Progenitor cell of endocrine pancreas (in vitro differentiated cells): ENCODE data around the gene C1orf122. TPM values are rescaled to one million over a fixed set of nuclear protein-coding genes. Genes with fewer than 3 reads are reported as not detected.

Experiments used
- DNase-seq: peaks from one replicate; pipeline ENCODE4 v3.0.0; 2021; ENCODE audit warnings: low spot score; ENCODE audit not compliant: unreplicated experiment
- H3K27ac Mint-ChIP-seq: 2 replicates; pipeline ENCODE4 v1.8.0; 2021; ENCODE audit warnings: mild to moderate bottlenecking, moderate library complexity, mixed read lengths
- H3K27me3 Mint-ChIP-seq: 2 replicates; pipeline ENCODE4 v1.8.0; 2021; ENCODE audit warnings: mixed read lengths
- H3K36me3 Mint-ChIP-seq: 2 replicates; pipeline ENCODE4 v1.8.0; 2022; ENCODE audit warnings: mixed read lengths; ENCODE audit not compliant: insufficient read depth
- H3K4me1 Mint-ChIP-seq: 2 replicates; pipeline ENCODE4 v1.8.0; 2021; ENCODE audit warnings: low read depth, mixed read lengths
- H3K4me3 Mint-ChIP-seq: 2 replicates; pipeline ENCODE4 v1.8.0; 2021; ENCODE audit warnings: low read depth, mild to moderate bottlenecking, moderate library complexity, mixed read lengths
- H3K9me3 Mint-ChIP-seq: 2 replicates; pipeline ENCODE4 v1.8.0; 2021; ENCODE audit warnings: low read depth, mixed read lengths
- long read RNA-seq: library from polyadenylated mRNA; unstranded; transcript quantifications from one replicate; pipeline ENCODE4 v2.0.0, GENCODE V29; 2020
- total RNA-seq: library from RNA; stranded (reverse); gene quantifications from 2 replicates; pipeline ENCODE4 v1.2.1, GENCODE V29; 2021
- TF ChIP-seq, protein P1 (sequence below): fragments of 200-600 bp; sonication (generic); IDR thresholded peaks from one replicate; pipeline ENCODE4 v1.5.0; 2021; ENCODE audit warnings: antibody characterized with exemption, mild to moderate bottlenecking; ENCODE audit not compliant: unreplicated experiment

C1orf122 gene
- total RNA-seq, result 43.6 and 43.9 TPM in 2 replicates
- long read RNA-seq, partial matches to known transcripts, result 0 of 1 reads
- long read RNA-seq, other reads (novel, unspliced or antisense), result 0 of 1 reads

DNA sequence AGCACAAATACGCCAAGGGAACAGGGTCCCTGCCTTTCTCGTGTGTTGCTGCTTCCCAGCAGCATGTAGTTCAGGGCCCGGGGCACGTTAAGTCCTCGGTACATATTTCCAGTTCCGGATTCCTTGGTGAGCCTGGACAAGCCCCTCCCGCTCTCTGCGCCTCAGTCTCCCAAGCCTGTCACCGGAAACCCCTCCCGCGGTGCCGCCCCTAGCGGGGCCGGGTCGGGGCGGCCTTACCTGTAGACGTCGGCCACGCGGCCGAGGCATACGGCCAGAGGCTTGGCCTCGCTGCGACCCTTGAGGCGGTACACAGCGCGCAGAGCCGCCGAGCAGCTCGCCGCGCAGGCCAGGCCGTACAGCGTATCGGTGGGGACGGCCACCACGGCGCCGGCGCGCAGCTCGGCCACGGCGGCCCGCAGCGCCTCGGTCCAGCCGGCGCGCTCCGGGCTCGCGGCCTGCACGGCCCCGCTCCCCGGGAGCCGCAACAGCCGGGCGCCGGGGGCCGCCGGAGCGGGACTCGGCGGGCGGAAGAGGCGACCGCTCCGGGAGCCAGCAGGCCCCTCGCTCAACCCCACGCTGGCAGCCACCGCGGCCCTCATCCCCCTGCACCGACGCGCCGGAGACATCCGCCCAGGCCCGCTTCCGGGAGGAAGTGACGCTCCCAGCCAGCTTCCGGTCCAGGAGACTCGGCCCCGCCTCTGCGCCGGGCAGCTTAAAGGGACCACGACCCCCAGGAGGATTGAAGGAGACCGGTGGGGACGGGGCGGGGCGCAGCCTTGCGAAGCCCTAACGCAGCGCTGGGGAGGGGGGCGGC is at the start of gene C1orf122, which contains the start of gene YRDC:
Gene C1orf122, plus strand, starts transcription at position 236 of the 814 bp plus-strand sequence. CDS start 615 bp downstream, outside the sequence.
Gene YRDC, minus strand, starts transcription at position 654 of the 814 bp plus-strand sequence. Its CDS starts 28 bp downstream, at position 626.
- H3K4me3 Mint-ChIP-seq, result peak within 1 kb of the TSS; percentile 89
- DNase-seq, result peak; percentile 85
- H3K36me3 Mint-ChIP-seq, result peaks cover 10% of the 10 kb centered on the region
- H3K9me3 Mint-ChIP-seq, result no peaks in the 10 kb centered on the region
- H3K27ac Mint-ChIP-seq, result peak within 1 kb of the TSS; percentile 94
- peaks cover 7% of the 10 kb centered on the region for H3K4me1 Mint-ChIP-seq
- H3K27me3 Mint-ChIP-seq, result no peaks in the 10 kb centered on the region
- TF ChIP-seq, protein P1, sequence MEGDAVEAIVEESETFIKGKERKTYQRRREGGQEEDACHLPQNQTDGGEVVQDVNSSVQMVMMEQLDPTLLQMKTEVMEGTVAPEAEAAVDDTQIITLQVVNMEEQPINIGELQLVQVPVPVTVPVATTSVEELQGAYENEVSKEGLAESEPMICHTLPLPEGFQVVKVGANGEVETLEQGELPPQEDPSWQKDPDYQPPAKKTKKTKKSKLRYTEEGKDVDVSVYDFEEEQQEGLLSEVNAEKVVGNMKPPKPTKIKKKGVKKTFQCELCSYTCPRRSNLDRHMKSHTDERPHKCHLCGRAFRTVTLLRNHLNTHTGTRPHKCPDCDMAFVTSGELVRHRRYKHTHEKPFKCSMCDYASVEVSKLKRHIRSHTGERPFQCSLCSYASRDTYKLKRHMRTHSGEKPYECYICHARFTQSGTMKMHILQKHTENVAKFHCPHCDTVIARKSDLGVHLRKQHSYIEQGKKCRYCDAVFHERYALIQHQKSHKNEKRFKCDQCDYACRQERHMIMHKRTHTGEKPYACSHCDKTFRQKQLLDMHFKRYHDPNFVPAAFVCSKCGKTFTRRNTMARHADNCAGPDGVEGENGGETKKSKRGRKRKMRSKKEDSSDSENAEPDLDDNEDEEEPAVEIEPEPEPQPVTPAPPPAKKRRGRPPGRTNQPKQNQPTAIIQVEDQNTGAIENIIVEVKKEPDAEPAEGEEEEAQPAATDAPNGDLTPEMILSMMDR, result no peak

DNA sequence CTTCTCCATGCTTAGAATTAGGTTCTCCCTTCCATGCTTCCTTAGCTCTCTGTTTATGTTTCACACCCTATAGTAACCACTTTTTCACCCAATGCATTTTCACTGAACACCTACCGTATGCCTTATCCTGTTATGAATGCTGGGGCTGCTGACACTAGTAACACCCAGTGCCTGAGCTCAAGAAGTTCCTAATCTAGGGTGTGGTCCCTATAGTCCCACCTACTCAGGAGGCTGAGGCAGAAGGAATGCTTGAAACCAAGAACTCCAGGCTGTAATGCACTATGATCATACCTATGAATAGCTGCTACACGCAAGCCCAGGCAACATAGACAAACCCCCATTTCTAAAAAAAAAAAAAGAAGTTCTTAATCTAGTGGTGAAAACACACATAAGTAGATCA is 48.1 kb upstream of the C1orf122 start:
- Mint-ChIP-seq H3K36me3 (no peaks in the 10 kb centered on the region), H3K4me1 (no peaks in the 10 kb centered on the region), H3K4me3 (no peak overlapping the region), H3K27ac (no peak overlapping the region), H3K9me3 (no peaks in the 10 kb centered on the region), H3K27me3 (peaks cover 34% of the 10 kb centered on the region)
- TF ChIP-seq, protein P1, result no peak
- DNase-seq, result no peak

DNA sequence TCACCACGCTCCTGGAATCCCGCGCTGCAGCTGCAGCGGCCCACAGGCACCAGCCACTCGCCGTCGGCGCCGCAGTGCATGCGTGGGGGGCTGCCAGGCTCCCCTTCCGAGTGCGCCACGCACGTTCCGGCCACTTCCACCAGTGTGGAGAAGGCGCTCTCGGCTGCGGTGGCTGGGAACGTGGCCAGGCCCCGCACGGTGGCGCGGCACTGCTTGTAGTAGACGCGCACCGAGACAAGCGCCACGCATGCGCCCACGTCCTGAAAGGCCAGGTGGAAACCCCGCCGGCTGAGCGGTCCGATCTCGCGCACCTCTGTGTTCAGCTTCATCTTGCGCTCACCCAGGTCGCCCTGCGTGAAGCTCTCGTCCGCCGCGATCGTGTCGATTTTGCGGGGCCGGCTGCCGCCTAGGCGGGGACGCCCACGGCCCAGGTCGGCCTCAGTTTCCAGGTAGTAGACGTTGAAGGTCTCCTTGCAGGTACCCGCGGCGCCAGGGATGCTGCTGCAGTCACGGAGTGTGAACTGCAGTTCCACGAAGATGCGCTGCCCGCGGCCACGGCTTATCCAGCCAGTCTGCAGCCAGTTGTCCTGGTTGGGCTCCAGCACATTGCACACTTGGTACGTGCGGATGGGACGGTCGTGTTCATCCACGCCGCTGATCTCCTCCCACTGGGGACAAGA is 46.0 kb upstream of the C1orf122 start:
- DNase-seq, result no peak
- peaks cover 54% of the 10 kb centered on the region for H3K27me3 Mint-ChIP-seq
- H3K4me1 Mint-ChIP-seq, result no peaks in the 10 kb centered on the region
- TF ChIP-seq, protein P1, result no peak
- no peaks in the 10 kb centered on the region for H3K36me3 Mint-ChIP-seq
- H3K9me3 Mint-ChIP-seq, result no peaks in the 10 kb centered on the region
- H3K4me3 Mint-ChIP-seq, result no peak overlapping the region
- H3K27ac Mint-ChIP-seq, result no peak overlapping the region

DNA sequence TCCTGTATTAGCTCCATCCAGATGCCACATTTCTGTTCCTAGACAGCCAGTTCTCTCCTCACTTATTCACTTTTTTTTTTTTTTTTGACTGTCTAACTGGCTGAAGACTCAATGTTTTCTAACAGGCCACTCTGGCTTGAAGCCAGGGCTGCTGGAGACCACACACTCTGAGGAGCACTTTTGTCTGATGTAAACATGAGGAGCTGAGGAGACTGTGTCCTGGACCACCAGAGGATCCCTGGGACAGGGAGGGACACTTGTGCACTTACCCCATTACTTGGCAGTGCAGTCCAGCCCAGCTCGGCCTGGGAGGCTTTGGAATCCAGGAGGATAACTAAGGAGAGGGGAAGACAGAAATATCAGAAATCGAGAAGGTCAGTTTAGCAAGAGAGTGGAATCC is 45.1 kb upstream of the C1orf122 start:
- peaks cover 64% of the 10 kb centered on the region for H3K27me3 Mint-ChIP-seq
- no peaks in the 10 kb centered on the region for H3K36me3 Mint-ChIP-seq
- DNase-seq, result no peak
- TF ChIP-seq, protein P1, result no peak
- H3K4me3 Mint-ChIP-seq, result no peak overlapping the region
- no peak overlapping the region for H3K27ac Mint-ChIP-seq
- H3K9me3 Mint-ChIP-seq, result no peaks in the 10 kb centered on the region
- H3K4me1 Mint-ChIP-seq, result no peaks in the 10 kb centered on the region

DNA sequence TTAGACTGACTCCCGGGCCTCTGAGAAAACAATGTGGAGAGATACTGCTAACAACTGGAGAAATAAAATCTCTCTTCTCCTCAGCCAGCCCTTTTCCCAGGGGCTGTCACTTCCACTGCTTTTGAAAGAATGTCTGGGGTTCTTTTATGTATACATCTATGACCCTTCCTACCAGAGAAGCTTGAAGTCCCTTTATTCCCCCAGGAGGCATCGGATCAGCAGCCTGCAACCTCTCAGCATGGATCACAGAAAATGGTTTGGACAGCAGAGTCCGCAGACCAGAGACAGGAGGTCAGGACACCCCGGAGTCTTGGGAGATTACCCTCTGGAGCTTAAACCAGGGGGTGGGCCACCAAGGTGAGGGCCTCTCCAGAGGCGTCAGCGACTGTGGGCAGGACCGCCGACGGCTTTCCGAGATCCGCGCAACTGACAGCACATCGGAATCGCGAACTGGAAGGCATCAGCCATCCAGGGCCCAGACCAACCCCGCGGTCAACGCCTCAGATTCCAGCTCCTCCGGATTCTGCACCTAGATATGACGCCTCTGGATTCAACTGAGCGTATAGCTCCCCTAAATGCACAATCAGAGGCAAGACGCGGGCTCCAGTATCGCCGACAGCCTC is 43.7 kb upstream of the C1orf122 start:
- H3K9me3 Mint-ChIP-seq, result no peaks in the 10 kb centered on the region
- H3K27me3 Mint-ChIP-seq, result peaks cover 78% of the 10 kb centered on the region
- DNase-seq, result no peak
- no peak overlapping the region for H3K27ac Mint-ChIP-seq
- H3K4me1 Mint-ChIP-seq, result no peaks in the 10 kb centered on the region
- H3K4me3 Mint-ChIP-seq, result no peak overlapping the region
- no peaks in the 10 kb centered on the region for H3K36me3 Mint-ChIP-seq
- TF ChIP-seq, protein P1, result no peak
